Liver (tissue), 3 donors: ENCODE data around the gene PHF3.

Experiments used
- EGR1 ChIP-seq, 2 donors: IDR thresholded peaks; 2 replicates each; pipeline ENCODE4 v1.6.1; 2016 to 2018; ENCODE audit warnings: antibody characterized with exemption in 2 of 2, low read depth in 2 of 2
- GABPA ChIP-seq, 2 donors: IDR thresholded peaks in 1 of 2; conservative IDR thresholded peaks in 1 of 2; 2 replicates each; pipeline ENCODE4 v1.6.1; 2016; ENCODE audit warnings: antibody characterized with exemption in 2 of 2, mild to moderate bottlenecking in 1 of 2, moderate library complexity in 1 of 2
- JUND ChIP-seq, 2 donors: IDR thresholded peaks; 2 replicates each; pipeline ENCODE4 v1.6.1; 2016; ENCODE audit warnings: antibody characterized with exemption in 2 of 2
- RAD21 ChIP-seq, 2 donors: IDR thresholded peaks; 2 replicates each; pipeline ENCODE4 v1.6.1; 2016; ENCODE audit warnings: antibody characterized with exemption in 2 of 2, mild to moderate bottlenecking in 2 of 2
- SP1 ChIP-seq: IDR thresholded peaks from 2 replicates; pipeline ENCODE4 v1.6.1; 2018; ENCODE audit warnings: antibody characterized with exemption, mild to moderate bottlenecking
- YY1 ChIP-seq: IDR thresholded peaks from 2 replicates; pipeline ENCODE4 v1.6.1; 2016; ENCODE audit warnings: antibody characterized with exemption, mild to moderate bottlenecking
- TF ChIP-seq, protein P1 (sequence below): fragments of 150-350 bp; IDR thresholded peaks from 2 replicates; pipeline ENCODE4 v1.5.1; 2017; ENCODE audit warnings: improper control_type of control experiment, low read depth, low read length; ENCODE audit not compliant: missing input control
- TF ChIP-seq, protein P2 (sequence below): IDR thresholded peaks from 2 replicates; pipeline ENCODE4 v1.6.1; 2016; ENCODE audit warnings: antibody characterized with exemption
- TF ChIP-seq, protein P3 (sequence below): IDR thresholded peaks from 2 replicates; pipeline ENCODE4 v1.6.1; 2016; ENCODE audit warnings: antibody characterized with exemption, mild to moderate bottlenecking
- TF ChIP-seq, protein P4 (sequence below): IDR thresholded peaks from 2 replicates; pipeline ENCODE4 v1.6.1; 2016; ENCODE audit warnings: antibody characterized with exemption
- donor health status: healthy.
- donor health status: healthy.

DNA sequence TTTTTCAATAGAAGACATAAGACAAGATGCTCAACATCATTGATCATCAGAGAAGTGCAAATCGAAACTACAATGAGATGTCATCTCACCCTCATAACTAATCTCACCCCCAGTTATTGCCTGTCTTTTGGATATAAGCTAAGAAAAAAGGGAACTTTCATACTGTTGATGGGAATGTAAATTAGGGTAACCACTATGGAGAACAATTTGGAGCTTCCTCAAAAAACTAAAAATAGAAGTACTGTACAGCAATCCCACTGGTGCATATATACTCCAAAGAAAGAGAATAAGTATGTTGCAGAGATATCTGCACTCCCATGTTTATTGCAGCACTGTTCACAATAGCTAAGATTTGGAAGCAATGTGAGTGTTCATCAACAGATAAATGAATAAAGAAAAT is 26.4 kb upstream of the PHF3 start:
- TF ChIP-seq, protein P1, sequence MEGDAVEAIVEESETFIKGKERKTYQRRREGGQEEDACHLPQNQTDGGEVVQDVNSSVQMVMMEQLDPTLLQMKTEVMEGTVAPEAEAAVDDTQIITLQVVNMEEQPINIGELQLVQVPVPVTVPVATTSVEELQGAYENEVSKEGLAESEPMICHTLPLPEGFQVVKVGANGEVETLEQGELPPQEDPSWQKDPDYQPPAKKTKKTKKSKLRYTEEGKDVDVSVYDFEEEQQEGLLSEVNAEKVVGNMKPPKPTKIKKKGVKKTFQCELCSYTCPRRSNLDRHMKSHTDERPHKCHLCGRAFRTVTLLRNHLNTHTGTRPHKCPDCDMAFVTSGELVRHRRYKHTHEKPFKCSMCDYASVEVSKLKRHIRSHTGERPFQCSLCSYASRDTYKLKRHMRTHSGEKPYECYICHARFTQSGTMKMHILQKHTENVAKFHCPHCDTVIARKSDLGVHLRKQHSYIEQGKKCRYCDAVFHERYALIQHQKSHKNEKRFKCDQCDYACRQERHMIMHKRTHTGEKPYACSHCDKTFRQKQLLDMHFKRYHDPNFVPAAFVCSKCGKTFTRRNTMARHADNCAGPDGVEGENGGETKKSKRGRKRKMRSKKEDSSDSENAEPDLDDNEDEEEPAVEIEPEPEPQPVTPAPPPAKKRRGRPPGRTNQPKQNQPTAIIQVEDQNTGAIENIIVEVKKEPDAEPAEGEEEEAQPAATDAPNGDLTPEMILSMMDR = no peak
- TF ChIP-seq, protein P2, sequence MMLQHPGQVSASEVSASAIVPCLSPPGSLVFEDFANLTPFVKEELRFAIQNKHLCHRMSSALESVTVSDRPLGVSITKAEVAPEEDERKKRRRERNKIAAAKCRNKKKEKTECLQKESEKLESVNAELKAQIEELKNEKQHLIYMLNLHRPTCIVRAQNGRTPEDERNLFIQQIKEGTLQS = no peak
- TF ChIP-seq RAD21 (IDR thresholded peaks at IDR 0.05) (no peak), JUND (IDR thresholded peaks at IDR 0.05) (no peak), GABPA (IDR thresholded peaks at IDR 0.05 in 1 of 2, conservative IDR thresholded peaks at IDR 0.05 in 1 of 2) (no peak), EGR1 (IDR thresholded peaks at IDR 0.05; ENCODE audit: low read depth in 2 of 2) (no peak), SP1 (no peak), YY1 (no peak)
- TF ChIP-seq, protein P3, sequence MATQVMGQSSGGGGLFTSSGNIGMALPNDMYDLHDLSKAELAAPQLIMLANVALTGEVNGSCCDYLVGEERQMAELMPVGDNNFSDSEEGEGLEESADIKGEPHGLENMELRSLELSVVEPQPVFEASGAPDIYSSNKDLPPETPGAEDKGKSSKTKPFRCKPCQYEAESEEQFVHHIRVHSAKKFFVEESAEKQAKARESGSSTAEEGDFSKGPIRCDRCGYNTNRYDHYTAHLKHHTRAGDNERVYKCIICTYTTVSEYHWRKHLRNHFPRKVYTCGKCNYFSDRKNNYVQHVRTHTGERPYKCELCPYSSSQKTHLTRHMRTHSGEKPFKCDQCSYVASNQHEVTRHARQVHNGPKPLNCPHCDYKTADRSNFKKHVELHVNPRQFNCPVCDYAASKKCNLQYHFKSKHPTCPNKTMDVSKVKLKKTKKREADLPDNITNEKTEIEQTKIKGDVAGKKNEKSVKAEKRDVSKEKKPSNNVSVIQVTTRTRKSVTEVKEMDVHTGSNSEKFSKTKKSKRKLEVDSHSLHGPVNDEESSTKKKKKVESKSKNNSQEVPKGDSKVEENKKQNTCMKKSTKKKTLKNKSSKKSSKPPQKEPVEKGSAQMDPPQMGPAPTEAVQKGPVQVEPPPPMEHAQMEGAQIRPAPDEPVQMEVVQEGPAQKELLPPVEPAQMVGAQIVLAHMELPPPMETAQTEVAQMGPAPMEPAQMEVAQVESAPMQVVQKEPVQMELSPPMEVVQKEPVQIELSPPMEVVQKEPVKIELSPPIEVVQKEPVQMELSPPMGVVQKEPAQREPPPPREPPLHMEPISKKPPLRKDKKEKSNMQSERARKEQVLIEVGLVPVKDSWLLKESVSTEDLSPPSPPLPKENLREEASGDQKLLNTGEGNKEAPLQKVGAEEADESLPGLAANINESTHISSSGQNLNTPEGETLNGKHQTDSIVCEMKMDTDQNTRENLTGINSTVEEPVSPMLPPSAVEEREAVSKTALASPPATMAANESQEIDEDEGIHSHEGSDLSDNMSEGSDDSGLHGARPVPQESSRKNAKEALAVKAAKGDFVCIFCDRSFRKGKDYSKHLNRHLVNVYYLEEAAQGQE = no peak
- TF ChIP-seq, protein P4, sequence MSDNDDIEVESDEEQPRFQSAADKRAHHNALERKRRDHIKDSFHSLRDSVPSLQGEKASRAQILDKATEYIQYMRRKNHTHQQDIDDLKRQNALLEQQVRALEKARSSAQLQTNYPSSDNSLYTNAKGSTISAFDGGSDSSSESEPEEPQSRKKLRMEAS = no peak
